Stomach smooth muscle (tissue), 2 donors: ENCODE measurements around the gene TMEM151A.

Source experiments
- H3K27ac ChIP-seq: one replicate; pipeline ENCODE4 v1.7.0; 2013; ENCODE audit warnings: mild to moderate bottlenecking, low read length, inconsistent platforms
- H3K27me3 ChIP-seq, 2 donors: one replicate each; pipeline ENCODE4 v1.7.0; 2013; ENCODE audit warnings: low read length in 2 of 2; ENCODE audit not compliant: insufficient read depth in 2 of 2, control insufficient read depth in 1 of 2
- H3K36me3 ChIP-seq, 2 donors: one replicate each; pipeline ENCODE4 v1.7.0; 2013; ENCODE audit warnings: low read length in 2 of 2; ENCODE audit not compliant: control insufficient read depth in 2 of 2, insufficient read depth in 2 of 2
- H3K4me1 ChIP-seq: one replicate; pipeline ENCODE4 v1.7.0; 2013; ENCODE audit warnings: low read length; ENCODE audit not compliant: control insufficient read depth, insufficient read depth
- H3K4me3 ChIP-seq, 2 donors: one replicate each; pipeline ENCODE4 v1.7.0; 2013; ENCODE audit warnings: low read length in 2 of 2
- H3K9ac ChIP-seq, 2 donors: one replicate each; pipeline ENCODE4 v1.7.0; 2013; ENCODE audit warnings: low read length in 2 of 2, mild to moderate bottlenecking in 1 of 2
- H3K9me3 ChIP-seq, 2 donors: one replicate each; pipeline ENCODE4 v1.7.0; 2013; ENCODE audit warnings: low read length in 2 of 2; ENCODE audit not compliant: control insufficient read depth in 2 of 2
- donor health status: healthy.
- donor health status: Pancreatic carcinoma.

The TMEM151A gene

DNA sequence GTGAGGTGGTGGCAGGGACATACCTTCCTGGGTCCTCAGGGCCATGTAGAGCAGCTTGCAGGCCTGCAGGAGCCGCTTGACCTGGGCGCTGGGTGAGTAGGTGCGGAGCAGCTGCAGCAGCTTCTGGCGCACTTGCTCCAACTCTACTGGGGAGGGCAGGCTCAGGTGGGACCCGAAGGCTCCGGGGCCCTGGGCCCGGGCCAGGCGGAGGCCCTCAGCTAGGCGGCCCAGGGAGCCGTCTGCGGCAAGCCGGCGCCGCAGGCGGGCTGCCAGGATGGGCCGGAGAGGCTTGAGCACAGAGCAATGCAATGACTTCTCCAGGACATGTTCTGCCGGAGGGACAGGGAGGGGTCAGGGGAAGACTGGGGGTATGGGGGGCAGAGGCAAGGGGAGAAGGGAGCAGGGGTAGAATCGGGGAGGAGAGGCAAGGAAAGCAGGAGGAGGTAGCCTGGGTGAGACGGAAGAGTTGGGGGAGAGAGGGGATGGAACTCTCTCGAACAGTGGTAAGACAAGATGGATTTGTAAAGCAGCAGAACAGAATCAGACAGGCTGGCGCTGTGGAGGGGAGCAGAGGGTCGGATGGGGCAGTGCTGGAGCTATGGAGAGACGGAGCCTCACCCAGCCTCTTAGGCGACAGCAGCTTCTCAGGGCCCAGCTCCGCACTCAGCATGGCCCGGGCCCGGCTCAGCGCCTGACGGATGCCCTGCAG lies 42.4 kb downstream of the TMEM151A start:
- Histone ChIP-seq H3K9me3 (no peaks in the 10 kb centered on the region), H3K9ac (no peak overlapping the region), H3K4me3 (no peak overlapping the region), H3K4me1 (peaks cover 22% of the 10 kb centered on the region), H3K36me3 (peaks cover 5 to 8% of the 10 kb centered on the region in 2 donors), H3K27me3 (no peaks in the 10 kb centered on the region), H3K27ac (no peak overlapping the region)

DNA sequence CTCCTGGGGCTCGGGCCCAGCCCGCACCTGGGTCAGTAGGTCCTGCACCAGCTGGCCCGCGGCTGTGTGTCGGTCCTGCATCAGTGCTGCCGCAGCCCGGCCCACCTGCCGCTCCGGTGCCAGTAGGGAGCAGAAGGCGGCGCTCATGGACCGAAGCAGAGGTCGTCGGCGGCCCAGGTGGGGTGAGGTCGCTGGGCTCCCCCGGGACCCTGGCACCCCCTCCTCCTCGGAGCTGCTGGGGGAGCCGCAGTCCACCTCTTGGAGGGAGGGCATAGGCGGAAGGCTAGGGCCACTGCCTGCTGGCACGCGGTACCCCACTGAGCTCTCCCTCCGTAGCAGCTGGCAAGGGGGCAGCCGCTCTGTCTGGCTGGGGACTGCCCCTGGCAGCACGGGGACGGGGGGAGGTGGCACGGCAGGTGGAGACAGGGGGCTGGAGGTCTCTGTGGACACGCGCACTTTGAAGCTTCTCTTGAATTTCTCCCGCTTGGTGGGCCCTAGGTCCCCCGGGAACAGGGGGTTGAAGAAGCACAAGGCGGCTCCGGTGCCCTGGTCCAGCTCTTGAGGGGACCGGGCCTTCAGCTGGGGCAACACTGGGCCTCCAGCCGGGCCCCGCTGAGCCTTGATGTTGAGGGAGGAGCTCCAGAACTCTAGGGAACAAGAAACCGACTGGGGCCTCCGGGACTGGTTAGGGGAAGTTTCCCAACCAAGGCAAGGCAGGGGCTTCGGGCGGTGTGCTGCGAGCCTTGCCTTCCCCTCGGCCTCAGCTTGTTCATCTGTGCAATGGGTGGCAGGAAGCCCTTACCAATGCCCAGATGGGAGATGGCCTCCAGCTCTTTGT lies 43.1 kb downstream of the TMEM151A start:
- Histone ChIP-seq H3K9me3 (no peaks in the 10 kb centered on the region), H3K27me3 (no peaks in the 10 kb centered on the region), H3K9ac (no peak overlapping the region), H3K27ac (no peak overlapping the region), H3K36me3 (peaks cover 11 to 12% of the 10 kb centered on the region in 2 donors), H3K4me3 (peak overlapping the region; percentile 73 to 77), H3K4me1 (peaks cover 22% of the 10 kb centered on the region)

DNA sequence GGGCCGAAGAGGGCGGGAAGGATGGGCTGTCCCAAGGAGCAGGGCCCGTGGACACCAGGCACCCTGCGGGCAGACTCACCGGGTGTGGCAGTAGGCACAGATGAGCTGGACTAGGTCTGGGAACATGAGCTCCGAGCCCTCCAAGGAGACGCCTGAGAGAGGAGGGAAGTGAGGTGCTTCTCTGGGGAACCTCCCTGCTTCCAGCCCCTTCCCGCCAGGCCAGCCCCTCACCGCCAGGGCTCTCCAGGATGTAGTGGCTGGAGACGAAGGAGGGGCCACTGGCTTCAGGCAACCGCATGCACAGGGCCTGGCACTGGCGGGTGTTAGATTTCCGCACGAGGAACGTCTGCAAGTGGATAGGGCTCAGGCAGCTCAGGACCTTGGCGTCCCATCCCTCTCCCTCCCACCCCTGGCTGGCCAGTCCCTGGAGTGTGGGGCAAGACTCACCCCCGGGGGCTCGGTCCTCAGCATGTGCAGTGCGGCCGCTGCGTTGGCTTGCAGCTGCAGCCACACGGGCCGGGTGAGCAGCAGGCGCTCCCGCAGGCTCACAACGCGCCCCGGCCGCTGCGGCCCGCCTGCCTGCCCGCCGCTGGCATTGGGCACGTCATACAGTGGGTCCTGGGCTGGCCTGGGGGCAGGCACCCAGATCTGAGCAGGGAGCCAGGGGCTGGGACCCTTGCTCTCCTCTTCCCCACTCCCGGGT lies 44.0 kb downstream of the TMEM151A start:
- Histone ChIP-seq H3K9ac (peak overlapping the region; percentile 57 to 72), H3K9me3 (no peaks in the 10 kb centered on the region), H3K4me1 (peaks cover 22% of the 10 kb centered on the region), H3K27ac (peak overlapping the region; percentile 55), H3K4me3 (peak overlapping the region; percentile 73 to 77), H3K27me3 (no peaks in the 10 kb centered on the region), H3K36me3 (peaks cover 18 to 21% of the 10 kb centered on the region in 2 donors)

DNA sequence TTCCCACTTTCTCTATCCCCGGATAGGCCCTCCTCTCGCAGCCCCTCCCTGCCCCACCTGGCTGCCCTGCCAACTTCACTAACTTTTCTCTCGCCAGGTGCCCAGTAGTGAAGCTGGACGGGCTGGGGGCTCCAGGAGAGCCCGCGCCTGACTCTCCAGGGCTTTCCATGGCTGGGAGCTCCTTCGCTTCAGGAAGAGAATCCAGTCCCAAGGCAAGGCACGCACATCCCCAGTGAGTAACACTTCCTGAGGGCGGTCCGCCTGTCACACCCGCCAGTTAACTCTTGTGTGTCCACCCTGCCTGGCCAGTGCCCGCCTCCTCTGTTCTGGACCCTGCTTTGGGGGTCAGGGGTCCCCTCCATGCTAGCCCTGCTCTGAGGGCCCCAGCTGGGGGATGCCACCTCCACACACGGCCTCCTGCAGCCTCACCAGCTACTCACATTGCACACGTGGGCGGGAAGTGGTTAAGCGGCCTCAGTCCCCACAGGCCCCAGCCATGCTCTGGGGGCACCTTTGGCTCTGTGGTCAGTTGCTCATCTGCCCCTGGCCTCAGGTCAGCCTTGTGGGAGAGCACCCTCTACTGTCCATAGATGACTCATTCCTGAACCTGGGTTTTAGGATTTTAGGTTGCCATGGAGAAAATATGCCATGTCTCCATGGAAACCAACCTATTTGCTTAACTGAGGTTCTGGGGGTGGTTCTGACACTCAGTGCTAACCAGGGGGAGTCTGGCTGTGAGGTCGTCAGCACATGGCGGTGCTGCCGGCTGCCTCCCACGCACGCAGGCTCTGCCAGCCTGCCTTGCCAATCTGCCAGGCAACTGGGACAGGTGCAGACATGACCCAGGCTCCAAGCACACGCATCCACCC lies 44.8 kb downstream of the TMEM151A start, which contains the start of gene RIN1:
TSS of gene RIN1 (minus strand) at position 201 of the 869 bp plus-strand sequence. CDS start at position 169, 32 bp downstream.
- Histone ChIP-seq H3K9ac (peak within 1 kb of the TSS; percentile 57 to 72), H3K27ac (peak within 1 kb of the TSS; percentile 55), H3K36me3 (peaks cover 25 to 26% of the 10 kb centered on the region in 2 donors), H3K27me3 (no peaks in the 10 kb centered on the region), H3K4me3 (peak within 1 kb of the TSS; percentile 73 to 77), H3K9me3 (no peaks in the 10 kb centered on the region), H3K4me1 (peaks cover 22% of the 10 kb centered on the region)

DNA sequence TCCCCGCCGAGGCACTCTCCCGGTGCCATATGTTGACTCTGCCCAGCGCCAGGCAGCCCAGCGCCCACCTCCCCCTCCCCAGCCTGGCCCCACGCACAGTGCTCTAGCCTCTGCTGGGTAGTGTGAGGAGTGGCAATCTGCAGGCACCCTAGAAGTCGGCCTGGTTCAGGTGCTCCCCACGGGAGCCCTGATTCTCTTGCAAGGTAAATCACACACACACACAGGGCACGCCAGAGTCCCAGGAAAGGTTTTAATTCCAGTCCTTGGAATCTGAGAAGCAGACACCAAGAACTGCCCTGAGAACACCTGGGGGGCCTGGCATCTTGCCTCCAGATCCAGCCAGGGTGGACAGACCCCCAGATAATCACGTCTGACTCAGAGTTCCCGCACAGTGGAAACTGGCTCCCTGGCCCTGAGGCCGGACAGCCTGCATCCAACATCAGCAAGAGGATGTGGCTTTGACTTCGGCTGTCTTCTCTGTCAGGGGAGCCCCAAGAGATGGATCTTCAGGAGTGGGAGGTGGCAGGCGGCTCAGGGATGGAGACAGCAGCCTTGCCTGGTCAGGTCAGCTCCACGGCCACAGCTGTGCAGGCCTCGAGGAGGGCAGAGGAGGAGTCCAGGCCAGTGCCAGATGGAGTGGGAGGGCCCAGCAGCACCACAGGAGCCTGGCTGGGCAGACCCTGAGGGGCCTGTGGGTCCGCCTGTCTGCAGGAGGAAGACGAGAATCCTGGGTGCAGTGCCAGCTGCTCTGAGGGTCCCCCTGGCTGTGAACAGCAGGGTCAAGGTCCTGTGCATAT lies 45.6 kb downstream of the TMEM151A start:
- H3K36me3 ChIP-seq: peaks cover 31 to 34% of the 10 kb centered on the region in 2 donors

DNA sequence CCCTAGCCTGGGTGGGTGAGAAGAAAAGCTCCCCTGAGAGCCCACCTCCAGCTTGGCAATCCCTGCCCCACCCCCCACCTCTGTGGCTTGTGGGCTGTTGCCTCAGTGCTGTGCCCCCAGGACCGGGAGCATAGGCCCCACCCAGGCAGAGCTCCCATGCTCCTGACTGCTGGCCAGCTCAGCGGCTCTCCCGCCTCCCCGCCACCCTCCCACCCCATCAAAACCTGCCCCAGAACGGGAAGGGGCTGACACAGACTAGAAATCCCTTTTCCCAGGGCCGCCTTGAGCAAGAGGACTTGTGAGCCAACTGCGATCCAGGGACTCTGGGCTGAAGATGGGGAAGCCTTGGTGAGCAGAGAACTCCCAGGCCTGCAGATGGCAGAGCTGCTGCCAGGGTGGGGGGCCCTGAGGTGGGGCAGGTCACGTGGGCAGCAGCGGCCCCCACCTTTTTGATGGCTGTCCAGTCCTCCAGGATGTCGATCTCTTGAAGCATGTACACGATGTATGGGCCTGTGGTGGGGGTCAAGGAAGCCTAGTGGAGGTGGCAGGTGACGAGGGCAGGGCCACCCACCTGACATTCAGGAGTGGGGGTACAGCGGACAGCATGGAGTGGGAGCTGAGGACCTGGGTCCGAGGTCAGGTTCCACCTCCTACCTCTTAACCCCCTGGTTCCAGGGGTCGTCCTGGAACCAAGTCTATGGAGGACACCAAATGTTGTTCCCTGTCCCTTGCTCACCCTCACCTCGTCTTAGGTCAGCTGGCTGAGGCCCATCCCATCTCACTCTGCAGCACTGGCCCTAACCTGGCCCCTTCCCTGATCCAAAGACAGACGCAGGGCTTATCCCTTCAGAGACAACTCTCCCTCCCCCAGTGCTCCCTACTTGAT lies 46.8 kb downstream of the TMEM151A start:
- Histone ChIP-seq H3K27ac (no peak overlapping the region), H3K4me1 (peaks cover 26% of the 10 kb centered on the region), H3K9me3 (no peaks in the 10 kb centered on the region), H3K4me3 (no peak overlapping the region), H3K9ac (no peak overlapping the region), H3K27me3 (no peaks in the 10 kb centered on the region), H3K36me3 (peaks cover 35 to 38% of the 10 kb centered on the region in 2 donors)

More for the DNA sequence above, 45.6 kb downstream of the TMEM151A start:
- H3K4me1 ChIP-seq: peaks cover 22% of the 10 kb centered on the region
- no peak overlapping the region for H3K9ac ChIP-seq
- H3K4me3 ChIP-seq: peak overlapping the region in 1 of 2 donors; percentile 77
- no peaks in the 10 kb centered on the region for H3K27me3 ChIP-seq
- H3K27ac ChIP-seq: no peak overlapping the region
- H3K9me3 ChIP-seq: no peaks in the 10 kb centered on the region

DNA sequence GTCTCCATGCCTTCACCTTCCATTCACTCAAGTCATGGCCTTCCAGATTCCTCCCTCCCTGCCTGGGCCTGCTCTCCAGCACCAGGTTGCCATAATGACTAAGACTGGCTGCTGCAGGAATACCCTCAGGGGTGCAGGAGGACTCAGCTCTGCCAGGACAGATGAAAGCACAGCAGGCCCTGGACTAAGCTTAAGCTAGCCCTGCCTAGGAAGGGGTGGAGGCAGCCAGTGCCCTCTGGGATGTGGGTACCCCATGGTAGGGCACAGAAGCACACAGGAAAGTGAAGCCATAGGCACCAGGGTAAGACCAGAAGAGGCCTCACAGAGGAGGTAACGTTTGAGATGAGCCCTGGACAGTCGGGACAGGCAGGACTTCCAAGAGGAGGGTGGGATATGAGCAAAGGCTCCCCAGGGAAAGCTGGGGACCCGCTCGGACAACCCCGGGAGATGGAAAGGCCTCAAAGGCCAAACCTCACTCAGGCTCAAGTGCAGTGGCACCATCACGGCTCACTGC lies 47.5 kb downstream of the TMEM151A start:
- Histone ChIP-seq H3K36me3 (peaks cover 35 to 38% of the 10 kb centered on the region in 2 donors), H3K4me3 (no peak overlapping the region), H3K9ac (no peak overlapping the region), H3K9me3 (no peaks in the 10 kb centered on the region), H3K4me1 (peaks cover 33% of the 10 kb centered on the region), H3K27me3 (no peaks in the 10 kb centered on the region), H3K27ac (no peak overlapping the region)

DNA sequence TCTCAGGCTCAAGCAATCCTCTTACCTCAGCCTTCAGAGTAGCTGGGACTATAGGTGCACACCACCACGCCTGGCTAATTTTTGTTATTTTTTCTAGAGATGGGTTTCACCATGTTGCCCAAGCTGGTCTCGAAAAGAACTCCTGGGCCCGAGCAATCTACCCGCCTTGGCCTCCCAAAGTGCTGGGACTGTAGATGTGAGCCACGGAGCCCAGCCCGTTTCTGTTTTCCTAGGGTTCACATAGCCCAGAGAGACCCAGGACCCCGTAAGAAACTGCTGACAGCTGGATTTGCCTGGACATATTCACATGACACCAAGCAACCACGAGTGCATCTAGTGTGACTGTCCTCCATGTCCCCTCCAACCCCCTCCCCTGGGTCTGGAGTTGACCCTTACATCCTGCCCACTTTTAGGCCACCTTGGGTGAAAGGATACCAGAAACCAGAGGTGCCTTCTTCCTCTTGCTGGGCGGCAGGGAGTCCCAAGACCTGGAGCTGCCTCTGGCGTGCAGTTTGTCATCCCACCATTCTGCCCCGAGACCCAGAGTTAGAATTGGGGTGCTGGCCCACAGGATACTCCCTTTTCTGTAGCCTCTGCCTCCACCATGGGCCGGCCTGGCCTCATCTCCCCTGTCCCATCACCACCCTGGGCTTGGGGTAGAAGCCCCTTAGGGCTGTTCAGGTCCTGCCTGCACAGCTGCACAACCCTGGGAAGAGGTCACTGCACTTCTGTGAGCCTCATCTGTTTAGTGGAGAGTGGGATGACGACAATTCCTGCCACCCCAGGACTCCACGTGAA lies 48.2 kb downstream of the TMEM151A start:
- H3K9ac ChIP-seq: no peak overlapping the region
- H3K27ac ChIP-seq: no peak overlapping the region
- H3K9me3 ChIP-seq: no peaks in the 10 kb centered on the region
- peaks cover 35 to 38% of the 10 kb centered on the region in 2 donors for H3K36me3 ChIP-seq
- peaks cover 37% of the 10 kb centered on the region for H3K4me1 ChIP-seq
- H3K4me3 ChIP-seq: no peak overlapping the region
- H3K27me3 ChIP-seq: no peaks in the 10 kb centered on the region
